HCEC 1CT (cell line): ENCODE measurements around the gene INSIG1.

Source experiments
- DNase-seq: peaks from one replicate; pipeline ENCODE4 v3.0.0-alpha.2; 2017

INSIG1 gene

DNA sequence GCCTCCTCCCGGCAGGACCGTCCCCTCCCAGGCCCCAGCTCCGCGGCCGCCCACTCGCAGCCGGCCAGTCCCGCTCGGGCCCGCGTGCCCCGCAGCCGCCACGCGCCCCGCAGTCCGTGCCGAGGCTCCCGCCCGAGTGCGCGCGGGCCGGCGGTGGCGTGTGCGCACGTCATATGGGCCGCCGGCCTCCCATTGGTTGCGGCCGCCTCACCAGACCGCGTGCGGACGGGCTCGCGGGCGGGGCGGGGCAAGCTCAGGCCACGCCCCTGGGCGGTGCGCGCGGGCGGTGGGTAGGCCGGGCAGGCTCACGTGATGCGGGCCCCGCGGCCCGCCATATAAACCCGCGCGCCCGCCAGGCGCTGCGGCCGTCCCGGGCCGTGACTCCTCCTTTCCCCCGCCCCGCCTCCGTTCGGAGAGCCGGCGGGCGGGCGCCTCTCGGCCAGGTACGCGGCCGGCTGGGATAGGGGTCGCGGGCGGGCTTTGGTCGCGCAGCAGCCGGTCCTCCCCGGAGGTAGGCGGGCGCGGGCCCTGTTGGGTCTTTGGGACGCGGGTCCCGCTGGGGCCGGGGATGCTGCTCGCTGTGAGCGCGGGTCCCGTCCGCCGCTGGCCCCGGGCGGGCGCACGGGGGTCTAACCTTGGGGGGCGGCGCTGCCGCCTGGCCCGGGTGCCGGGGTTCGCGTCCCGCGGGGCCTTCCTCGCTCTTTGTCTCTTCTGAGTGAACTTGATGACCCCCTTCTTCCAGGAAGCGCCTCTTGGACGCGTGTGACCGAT lies at the start of gene INSIG1:
INSIG1 (plus strand) TSS at position 362 of the 771 bp plus-strand sequence; CDS start at position 770, 408 bp downstream.
- DNase-seq = peak; percentile 97

- DNase-seq = no peak
Observed at GRCh38 chr7:155248366-155248756, 49.3 kb upstream of the INSIG1 start.

- DNase-seq = no peak
Observed at GRCh38 chr7:155251831-155252230, 45.8 kb upstream of the INSIG1 start.

- peak; percentile 39 for DNase-seq
Observed at GRCh38 chr7:155252444-155252887, 45.2 kb upstream of the INSIG1 start.

DNA sequence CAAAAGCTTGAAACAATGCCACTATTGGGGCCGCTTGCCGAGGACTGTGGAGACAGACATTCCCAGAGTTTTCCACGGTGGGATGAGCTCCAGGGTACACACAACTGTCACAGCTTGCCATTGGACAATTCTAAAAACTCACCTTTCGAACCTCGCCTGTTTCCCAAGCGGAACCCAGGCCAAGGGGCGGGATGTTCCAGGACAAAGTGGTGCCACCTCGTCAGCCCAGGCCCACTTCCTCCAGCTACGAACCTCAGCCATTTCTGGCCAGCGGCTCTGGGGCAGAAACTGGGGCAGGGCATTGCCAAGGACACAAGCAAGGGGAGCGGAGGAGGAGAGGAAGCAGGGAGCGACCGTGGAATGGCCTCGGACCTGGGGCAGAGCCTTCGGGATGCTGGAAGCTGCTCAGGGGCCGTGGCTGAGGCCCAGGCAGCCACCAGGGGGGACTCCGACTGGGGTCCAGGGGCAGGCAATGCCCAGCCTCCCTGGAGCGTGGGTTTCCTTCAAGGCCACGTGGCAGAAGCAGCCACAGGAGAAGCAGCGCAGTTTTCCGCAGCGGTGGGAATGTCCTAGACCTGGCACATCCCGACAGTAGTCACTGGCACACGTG lies 44.7 kb upstream of the INSIG1 start:
- DNase-seq = no peak

GRCh38 chr7:155254018-155254417 lies 43.7 kb upstream of the INSIG1 start:
- DNase-seq = no peak

- no peak for DNase-seq
Observed at GRCh38 chr7:155255071-155255470, 42.6 kb upstream of the INSIG1 start.

- DNase-seq = peak; percentile 73
Observed at GRCh38 chr7:155255621-155256020, 42.1 kb upstream of the INSIG1 start.

DNA sequence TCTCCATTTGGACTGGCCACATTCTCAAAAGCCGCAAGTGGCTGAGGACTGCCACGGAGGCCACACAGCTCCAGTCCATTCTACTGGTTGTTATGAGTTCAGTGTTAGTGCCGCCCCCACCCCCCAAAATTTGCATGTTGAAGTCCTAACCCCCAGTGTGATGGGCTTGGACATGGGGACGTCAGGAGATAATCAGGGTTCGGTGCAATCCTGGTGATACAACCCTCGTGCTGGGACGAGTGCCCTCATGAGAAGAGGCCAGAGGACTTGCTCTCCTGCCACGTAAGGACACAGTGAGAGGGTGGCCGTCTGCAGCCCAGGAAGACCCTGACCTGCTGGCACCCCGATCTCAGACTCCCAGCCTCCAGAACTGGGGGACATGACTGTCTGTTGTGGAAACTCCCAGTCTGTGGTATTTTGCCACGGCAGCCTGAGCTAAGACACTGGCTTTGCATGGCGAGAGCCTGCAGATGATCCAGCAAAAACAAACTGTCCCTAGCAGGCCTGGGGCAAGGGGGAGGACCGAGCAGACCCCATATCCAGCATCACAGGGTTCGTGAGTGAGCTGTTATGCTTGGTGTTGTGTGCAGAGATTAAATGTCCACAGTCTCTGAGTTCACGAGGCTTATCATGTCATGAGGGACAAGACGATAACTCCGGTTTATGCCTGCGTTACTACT lies 41.5 kb upstream of the INSIG1 start:
- DNase-seq = no peak

GRCh38 chr7:155256761-155257481 lies 40.8 kb upstream of the INSIG1 start:
- DNase-seq = no peak

DNA sequence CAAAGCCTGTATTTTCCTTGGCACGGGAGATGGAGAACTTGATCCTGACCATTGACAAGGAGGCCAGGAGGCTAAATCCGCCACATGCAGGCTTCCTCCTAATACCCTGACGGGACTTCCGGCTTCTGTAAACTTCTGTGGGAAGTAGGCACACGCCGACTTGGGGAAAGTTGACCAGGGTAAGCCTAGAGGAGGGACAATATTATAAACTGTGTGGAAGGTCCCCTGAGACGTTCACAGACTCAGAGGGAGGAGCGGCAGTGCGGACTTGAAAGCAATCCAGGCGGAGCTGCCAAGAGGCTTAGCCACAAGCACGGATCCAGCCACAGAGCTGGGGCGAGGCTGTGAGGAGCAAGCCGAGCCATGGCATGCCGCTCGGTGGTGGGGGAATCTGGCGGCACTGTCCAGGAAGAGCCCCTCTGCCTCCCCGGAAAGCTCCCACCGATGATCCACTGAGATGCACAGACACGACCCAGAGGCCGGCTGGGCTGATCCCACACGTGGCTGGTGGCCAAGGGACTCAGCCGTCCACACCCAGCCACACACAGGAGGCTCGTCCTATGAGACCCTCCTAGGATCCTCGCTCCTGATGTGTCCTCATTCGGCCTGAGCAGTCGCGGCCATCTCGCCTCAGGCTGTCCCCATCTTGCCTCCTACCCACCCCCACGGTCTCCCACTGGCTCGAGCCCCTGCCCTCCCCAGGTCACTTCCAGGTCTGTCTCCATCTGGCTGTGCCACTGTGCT lies 40.0 kb upstream of the INSIG1 start:
- DNase-seq = no peak

- peak; percentile 89 for DNase-seq
Observed at GRCh38 chr7:155258226-155258560, 39.5 kb upstream of the INSIG1 start.

- DNase-seq = no peak
Observed at GRCh38 chr7:155259866-155260497, 37.7 kb upstream of the INSIG1 start.

- DNase-seq = no peak
Observed at GRCh38 chr7:155260498-155260872, 37.2 kb upstream of the INSIG1 start.

DNA sequence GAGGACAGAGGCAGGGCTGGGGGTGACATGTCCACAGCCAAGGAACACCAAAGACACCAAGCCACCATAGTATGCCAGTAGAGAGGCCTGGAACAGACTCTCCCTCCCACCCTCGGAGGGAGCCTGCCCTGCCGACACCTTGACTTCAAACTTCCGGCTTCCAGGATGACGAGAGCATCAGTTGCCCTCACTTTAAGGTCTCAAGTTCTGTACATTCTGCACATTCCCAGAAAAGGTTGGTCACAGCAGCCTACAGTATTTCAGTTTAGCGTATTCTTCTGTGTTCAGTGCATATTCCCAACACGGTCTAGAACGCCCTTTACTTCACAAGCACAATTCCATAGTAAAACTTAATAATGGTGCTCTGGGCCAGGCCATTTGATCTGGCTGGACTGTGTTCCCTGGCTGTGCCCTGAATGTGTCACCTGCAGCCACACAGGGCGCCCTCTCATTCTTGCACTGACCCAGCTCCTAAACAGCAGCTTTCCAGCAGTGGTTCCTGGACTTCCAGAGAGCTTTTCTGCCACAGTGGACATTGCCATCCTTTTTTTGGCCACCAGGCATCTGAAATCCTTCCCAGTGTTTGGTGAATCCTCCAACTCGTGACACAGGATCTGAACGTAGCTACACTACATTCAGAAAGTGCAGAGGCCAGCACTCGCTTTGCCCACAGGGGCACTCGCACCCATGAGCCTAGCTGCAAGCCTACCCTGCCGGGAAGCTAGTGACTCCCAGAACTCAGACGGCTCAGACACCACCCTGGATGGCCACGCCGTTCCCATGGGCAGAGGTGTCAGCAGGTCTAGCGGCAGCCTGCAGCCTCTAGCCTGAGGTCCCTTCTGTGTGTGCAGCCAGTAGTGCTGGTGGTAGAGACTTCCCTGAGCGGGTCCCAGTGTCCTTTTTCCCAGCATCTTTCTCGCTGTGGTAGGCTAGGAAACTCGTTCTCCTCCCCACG lies 36.4 kb upstream of the INSIG1 start:
- no peak for DNase-seq

- no peak for DNase-seq
Observed at GRCh38 chr7:155262031-155262430, 35.6 kb upstream of the INSIG1 start.

GRCh38 chr7:155263051-155263450 lies 34.6 kb upstream of the INSIG1 start:
- no peak for DNase-seq

DNA sequence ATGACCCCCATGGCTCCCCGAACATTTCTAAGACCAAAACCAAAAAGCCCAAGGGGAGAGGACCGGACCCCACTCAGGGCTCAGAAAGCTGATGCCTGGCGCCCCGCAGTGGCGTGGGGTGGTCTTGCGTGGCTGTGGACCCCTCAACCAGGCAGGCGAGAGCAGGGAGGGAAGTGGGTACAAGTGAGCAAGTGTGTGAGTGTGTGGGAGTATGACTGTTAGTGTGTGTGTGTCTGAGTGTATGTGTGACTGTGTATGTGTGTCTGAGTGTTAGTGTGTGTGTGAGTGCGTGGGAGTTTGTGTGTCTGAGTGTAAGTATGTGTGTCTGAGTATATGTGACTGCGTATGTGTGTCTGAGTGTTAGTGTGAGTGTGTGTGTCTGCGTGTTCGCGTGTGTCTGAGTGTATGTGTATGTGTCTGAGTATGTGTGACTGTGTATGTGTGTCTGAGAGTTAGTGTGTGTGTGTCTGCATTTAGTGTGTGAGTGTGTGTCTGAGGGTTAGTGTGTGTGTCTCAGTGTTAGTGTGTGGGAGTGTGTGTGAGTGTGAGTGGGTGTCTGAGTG lies 34.0 kb upstream of the INSIG1 start:
- no peak for DNase-seq

DNA sequence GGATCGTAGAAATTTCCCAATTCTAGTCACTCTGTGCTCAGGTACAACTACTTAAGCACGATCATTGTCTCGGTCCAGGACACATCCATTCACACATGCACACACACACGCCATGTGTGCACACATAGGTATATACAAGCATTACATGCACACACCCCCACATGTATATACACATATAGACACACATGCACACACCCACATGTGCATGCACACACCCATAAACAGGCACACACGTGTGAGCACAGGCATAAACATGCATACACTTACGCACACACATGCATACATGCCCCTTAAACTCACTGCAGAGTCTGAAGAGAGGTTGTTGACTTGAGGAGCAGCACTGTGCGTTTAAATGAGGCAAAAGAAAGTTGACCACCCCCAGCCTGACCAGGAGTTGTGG lies 32.5 kb upstream of the INSIG1 start:
- no peak for DNase-seq

DNA sequence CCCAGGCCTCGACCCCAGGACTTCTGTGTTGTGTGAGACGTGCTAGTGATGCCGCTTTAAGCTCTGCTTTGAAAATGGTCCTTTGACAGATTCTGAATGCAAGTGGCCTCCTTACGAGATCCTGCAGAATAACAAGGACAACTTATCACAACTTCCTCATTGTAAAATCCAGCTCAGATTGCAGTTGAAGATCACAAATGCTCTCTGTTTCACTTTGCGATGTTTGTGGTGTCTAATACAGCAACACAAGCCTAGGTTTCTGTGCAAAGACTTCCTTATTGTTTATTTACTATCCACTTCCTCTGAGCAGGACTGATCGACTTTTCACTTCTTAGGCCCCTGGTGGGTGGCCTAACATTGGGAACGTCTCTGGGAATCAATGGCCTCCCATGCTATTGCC lies 31.7 kb upstream of the INSIG1 start:
- no peak for DNase-seq

- no peak for DNase-seq
Observed at GRCh38 chr7:155266440-155266839, 31.2 kb upstream of the INSIG1 start.
